GM10248 (cell line): Measurements from ENCODE around the gene DTD1.

Experiments
- CTCF ChIA-PET: fragments of 300-600 bp; sonication (Branson Sonifier 250); formaldehyde crosslinking; extraction: SDS; loops from one replicate; lab custom pipeline; 2021; ENCODE audit warnings: antibody characterized with exemption; lab: Yijun Ruan, JAX
- POLR2A ChIA-PET: fragments of 350-650 bp; sonication (Branson Sonifier 250); formaldehyde crosslinking; extraction: SDS; loops from one replicate; lab custom pipeline; 2020; ENCODE audit warnings: antibody characterized with exemption; lab: Yijun Ruan, JAX
- DNase-seq: peaks from one replicate; pipeline ENCODE4 v3.0.0; 2012; ENCODE audit errors: extremely low spot score
- CTCF ChIP-seq: IDR thresholded peaks from 2 replicates; pipeline ENCODE4 v1.5.1; 2012; ENCODE audit warnings: mild to moderate bottlenecking, low read depth; ENCODE audit errors: extremely low read depth, missing control alignments, control extremely low read depth

DTD1 gene

DNA sequence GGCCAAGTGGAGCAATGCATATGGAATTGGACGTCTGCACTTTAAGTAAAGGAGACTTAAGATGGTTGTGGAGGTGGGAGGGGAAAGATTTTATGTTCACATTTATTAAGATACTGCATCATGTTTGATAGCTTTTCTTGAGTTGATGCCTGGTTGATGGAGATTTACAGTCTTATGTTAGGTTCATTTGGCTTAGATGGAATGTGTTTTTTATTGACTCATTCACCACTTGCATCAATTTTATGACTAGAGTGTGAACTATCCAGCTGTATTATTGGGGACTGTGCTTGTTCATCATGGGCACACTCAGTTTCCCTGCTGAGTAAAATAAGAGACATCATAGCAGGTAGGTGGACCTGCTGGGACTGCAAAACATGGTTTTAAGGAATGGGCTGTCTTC is 134.5 kb downstream of the DTD1 start:
- ChIA-PET POLR2A (no interaction called here), CTCF (interaction anchor here (1.4 to 1.6 kb wide), 2 partner anchors 12 to 17 kb away, joined by 4 to 5 read pairs; no protein-coding TSS in a partner anchor)
- no peak for TF ChIP-seq CTCF
- DNase-seq = no peak

DNA sequence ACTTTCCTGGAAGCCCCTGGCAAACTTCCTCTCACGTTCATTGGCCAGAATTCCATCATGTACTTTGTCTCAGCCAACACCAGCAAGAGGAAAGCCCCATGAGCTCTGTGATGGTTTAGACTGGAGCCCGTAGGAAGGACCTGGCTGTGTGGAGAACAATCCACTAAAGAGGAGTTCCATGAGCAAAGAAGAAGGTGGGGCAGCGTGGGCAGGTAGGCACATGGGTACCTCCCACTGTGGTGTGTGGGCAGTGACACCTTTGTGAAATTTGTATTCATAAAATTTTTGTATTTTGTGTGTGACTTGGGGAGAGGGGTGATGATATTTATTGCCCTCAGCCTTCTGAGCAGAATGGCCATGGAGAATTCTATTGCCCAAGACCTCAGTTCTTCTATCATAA is 136.2 kb downstream of the DTD1 start:
- DNase-seq = no peak
- TF ChIP-seq CTCF = no peak
- ChIA-PET CTCF (no interaction called here), POLR2A (no interaction called here)

GRCh38 chr20:18724788-18725464 is 137.1 kb downstream of the DTD1 start:
- TF ChIP-seq CTCF = no peak
- POLR2A ChIA-PET = no interaction called here
- DNase-seq = no peak
- CTCF ChIA-PET = interaction anchor here (0.5 kb wide), 1 partner anchor 21 kb away, joined by 3 read pairs; no protein-coding TSS in a partner anchor

DNA sequence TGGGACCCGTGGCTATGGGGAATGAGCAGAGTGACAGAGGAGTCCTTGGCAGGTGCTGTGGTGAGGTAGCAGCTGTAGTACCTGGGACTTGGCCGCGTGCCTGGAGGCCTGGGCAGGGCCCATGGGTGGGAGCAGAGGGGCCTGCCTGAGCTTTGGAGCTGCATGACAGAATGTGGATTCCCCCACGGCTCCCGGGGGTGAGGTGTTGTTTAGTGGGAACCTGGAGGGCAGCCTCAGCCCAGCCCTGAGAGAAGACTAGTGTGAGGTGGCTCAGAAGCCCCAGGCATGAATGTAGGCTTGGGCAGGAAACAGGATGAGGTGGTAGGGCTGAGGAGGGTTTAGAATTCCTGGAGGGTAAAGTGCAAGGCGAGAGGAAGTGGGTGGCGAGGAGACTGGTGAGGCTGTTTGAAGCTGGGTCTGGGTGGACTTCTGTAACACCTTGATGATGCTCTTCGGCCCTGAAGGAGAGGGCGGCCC is 139.2 kb downstream of the DTD1 start:
- POLR2A ChIA-PET = no interaction called here
- no peak for TF ChIP-seq CTCF
- DNase-seq = no peak
- CTCF ChIA-PET = interaction anchor here (0.9 to 1.0 kb wide), 2 partner anchors 9 to 62 kb away, joined by 3 to 4 read pairs; no protein-coding TSS in a partner anchor

- ChIA-PET POLR2A (no interaction called here), CTCF (interaction anchor here (0.9 to 1.5 kb wide), 4 partner anchors 10 to 64 kb away, joined by 3 to 4 read pairs (median 4); no protein-coding TSS in a partner anchor)
- peak; percentile 41 for DNase-seq
- no peak for TF ChIP-seq CTCF
Observed at GRCh38 chr20:18728165-18728869, 140.5 kb downstream of the DTD1 start.

DNA sequence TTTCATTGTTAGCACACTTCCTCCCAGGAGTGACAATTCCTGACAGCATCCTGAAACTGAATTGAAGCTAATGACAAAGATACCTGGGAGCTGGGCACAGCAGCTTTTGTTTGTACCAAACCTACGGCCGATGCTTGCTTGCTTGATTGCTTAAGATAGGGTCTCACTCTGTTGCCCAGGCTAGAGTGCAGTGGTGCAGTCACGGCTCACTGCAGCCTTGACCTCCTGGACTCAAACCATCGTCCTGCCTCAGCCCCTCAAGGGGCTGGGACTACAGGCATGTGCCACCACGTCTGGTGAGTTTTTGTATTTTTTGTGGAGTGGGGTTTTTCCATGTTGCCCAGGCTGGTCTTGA is 141.0 kb downstream of the DTD1 start:
- CTCF ChIA-PET = interaction anchor here (1.1 to 2.0 kb wide), 4 partner anchors 10 to 61 kb away, joined by 3 to 5 read pairs (median 4); no protein-coding TSS in a partner anchor
- no peak for TF ChIP-seq CTCF
- POLR2A ChIA-PET = no interaction called here
- DNase-seq = no peak
